CD4-positive, alpha-beta memory T cell (primary cell): Measurements from ENCODE around the gene TBL1XR1. TPM values are rescaled to one million over a fixed set of nuclear protein-coding genes. Genes with fewer than 3 reads are reported as not detected.
"Not testable (repeated sequence)": the region's sequence is repeated elsewhere in the genome, so short reads cannot be mapped to it uniquely, and the experiment has no call there.

Source experiments
- CTCF ChIA-PET: fragments of 350-600 bp; sonication (Branson Sonifier 250); formaldehyde crosslinking; loops from one replicate; lab custom pipeline; 2021; ENCODE audit warnings: inconsistent platforms; ENCODE audit not compliant: partially characterized antibody; lab: Charles Lee
- POLR2A ChIA-PET: fragments of 350-600 bp; sonication (Branson Sonifier 250); formaldehyde crosslinking; loops from one replicate; lab custom pipeline; 2021; ENCODE audit not compliant: partially characterized antibody; lab: Charles Lee
- DNase-seq, 5 donors: peaks; one replicate each; pipeline versions ENCODE4 v3.0.0 to v3.0.0-alpha.2; 2020 to 2022; ENCODE audit warnings: mixed read lengths in 1 of 5
- H3K27ac ChIP-seq: one replicate; pipeline ENCODE4 v1.7.0; 2013; ENCODE audit warnings: low read depth, low read length
- H3K27me3 ChIP-seq: 2 replicates; pipeline ENCODE4 v1.7.0; 2013; ENCODE audit warnings: mild to moderate bottlenecking, low read length, moderate library complexity; ENCODE audit not compliant: insufficient read depth
- H3K36me3 ChIP-seq: 2 replicates; pipeline ENCODE4 v1.7.0; 2013; ENCODE audit warnings: mild to moderate bottlenecking, low read length, moderate library complexity; ENCODE audit not compliant: insufficient read depth
- H3K4me1 ChIP-seq: 2 replicates; pipeline ENCODE4 v1.7.0; 2013; ENCODE audit warnings: mild to moderate bottlenecking, low read length, moderate library complexity; ENCODE audit not compliant: insufficient read depth
- H3K4me3 ChIP-seq, 2 donors: one replicate each; pipeline ENCODE4 v1.7.0; 2013; ENCODE audit warnings: low read length in 2 of 2, mild to moderate bottlenecking in 1 of 2
- H3K9me3 ChIP-seq, 2 donors: one replicate each; pipeline ENCODE4 v1.7.0; 2013; ENCODE audit warnings: low read length in 2 of 2, control low read depth in 1 of 2; ENCODE audit not compliant: control insufficient read depth in 1 of 2
- H3K27ac Mint-ChIP-seq, 7 donors: one replicate each; pipeline ENCODE4 v1.8.0; 2020 to 2021; ENCODE audit warnings: mixed read lengths in 7 of 7, mild to moderate bottlenecking in 6 of 7, inconsistent platforms in 3 of 7, moderate library complexity in 3 of 7
- H3K27me3 Mint-ChIP-seq, 2 donors: one replicate each; pipeline ENCODE4 v1.8.0; 2020 to 2021; ENCODE audit warnings: mixed read lengths in 2 of 2
- H3K36me3 Mint-ChIP-seq, 2 donors: one replicate each; pipeline ENCODE4 v1.8.0; 2020 to 2021; ENCODE audit warnings: mixed read lengths in 2 of 2, inconsistent platforms in 1 of 2, mild to moderate bottlenecking in 1 of 2
- H3K4me1 Mint-ChIP-seq, 4 donors: one replicate each; pipeline ENCODE4 v1.8.0; 2020 to 2021; ENCODE audit warnings: mixed read lengths in 4 of 4, mild to moderate bottlenecking in 1 of 4
- H3K4me3 Mint-ChIP-seq, 8 donors: one replicate each; pipeline ENCODE4 v1.8.0; 2020 to 2021; ENCODE audit warnings: mixed read lengths in 8 of 8, mild to moderate bottlenecking in 7 of 8, moderate library complexity in 6 of 8, inconsistent platforms in 3 of 8
- H3K9me3 Mint-ChIP-seq, 8 donors: one replicate each; pipeline ENCODE4 v1.8.0; 2020 to 2021; ENCODE audit warnings: mixed read lengths in 8 of 8, mild to moderate bottlenecking in 5 of 8, inconsistent platforms in 3 of 8, moderate library complexity in 1 of 8
- intact Hi-C: fragments of 100-400 bp; cut with micrococcal nuclease; formaldehyde crosslinking; loops from one replicate; pipeline ENCODE4 v1.15.1; 2023
- polyA plus RNA-seq, 2 donors: library from polyadenylated mRNA; unstranded; fragments of 300-500 nt; fragmentation: Illumina TruSeq; gene quantifications; one replicate each; pipeline ENCODE4 v1.2.3, GENCODE V29; 2021
- total RNA-seq, 2 experiments: library from RNA; stranded (reverse); gene quantifications; one replicate each; pipeline ENCODE4 v1.2.3, GENCODE V29; 2021

Gene TBL1XR1
- total and polyA plus RNA-seq, 4 experiments from 2014 or later: 20.1 to 172 (median 100) TPM

- peaks cover 0 to 4% (median under 1%) of the 10 kb centered on the region in 4 donors for H3K4me1 Mint-ChIP-seq
- no peak overlapping the region for H3K27ac Mint-ChIP-seq
- H3K4me3 Mint-ChIP-seq: no peak overlapping the region
- no peak overlapping the region for H3K27ac ChIP-seq
- no peaks in the 10 kb centered on the region for H3K9me3 ChIP-seq
- ChIA-PET CTCF (no interaction called here), POLR2A (interaction anchor here (0.9 to 1.5 kb wide), 2 partner anchors 10 to 12 kb away, joined by 3 to 5 read pairs; partner anchors contain the start of gene TBL1XR1)
- no peaks in the 10 kb centered on the region for H3K9me3 Mint-ChIP-seq
- H3K27me3 Mint-ChIP-seq: no peaks in the 10 kb centered on the region
- no peaks in the 10 kb centered on the region for H3K36me3 ChIP-seq
- intact Hi-C loops: no loop called here
- H3K4me3 ChIP-seq: no peak overlapping the region
- H3K4me1 ChIP-seq: no peaks in the 10 kb centered on the region
- no peak for DNase-seq
- H3K27me3 ChIP-seq: no peaks in the 10 kb centered on the region
- no peaks in the 10 kb centered on the region for H3K36me3 Mint-ChIP-seq
Observed at GRCh38 chr3:177208223-177208622, 10.9 kb upstream of the TBL1XR1 start.

GRCh38 chr3:177206936-177207335 is 9.7 kb upstream of the TBL1XR1 start:
- H3K36me3 Mint-ChIP-seq: no peaks in the 10 kb centered on the region
- POLR2A ChIA-PET: no interaction called here
- Histone ChIP-seq H3K4me3 (no peak overlapping the region), H3K4me1 (peaks cover 11% of the 10 kb centered on the region), H3K27ac (no peak overlapping the region), H3K9me3 (no peaks in the 10 kb centered on the region), H3K36me3 (no peaks in the 10 kb centered on the region), H3K27me3 (no peaks in the 10 kb centered on the region)
- H3K4me1 Mint-ChIP-seq: peaks cover 4 to 14% (median 7%) of the 10 kb centered on the region in 4 donors
- H3K27ac Mint-ChIP-seq: no peak overlapping the region
- H3K4me3 Mint-ChIP-seq: no peak overlapping the region
- no peak for DNase-seq
- CTCF ChIA-PET: no interaction called here
- H3K9me3 Mint-ChIP-seq: no peaks in the 10 kb centered on the region
- intact Hi-C loops: no loop called here
- no peaks in the 10 kb centered on the region for H3K27me3 Mint-ChIP-seq

GRCh38 chr3:177203689-177204395 is 6.6 kb upstream of the TBL1XR1 start:
- H3K27ac ChIP-seq: no peak overlapping the region
- H3K27me3 ChIP-seq: no peaks in the 10 kb centered on the region
- H3K9me3 Mint-ChIP-seq: no peaks in the 10 kb centered on the region
- intact Hi-C loops: no loop called here
- no peaks in the 10 kb centered on the region for H3K27me3 Mint-ChIP-seq
- H3K36me3 Mint-ChIP-seq: peaks cover 0 to under 1% of the 10 kb centered on the region in 2 donors
- ChIA-PET CTCF (interaction anchor here (1.5 to 11.0 kb wide), 2 partner anchors 48 to 156 kb away, joined by 4 to 126 read pairs; no protein-coding TSS in a partner anchor), POLR2A (interaction anchor here (12.4 kb wide), 1 partner anchor 156 kb away, joined by 529 read pairs; no protein-coding TSS in a partner anchor)
- DNase-seq: no peak
- peaks cover 37% of the 10 kb centered on the region for H3K4me1 ChIP-seq
- H3K27ac Mint-ChIP-seq: peak overlapping the region in 1 of 7 donors; percentile 15
- no peaks in the 10 kb centered on the region for H3K9me3 ChIP-seq
- no peak overlapping the region for H3K4me3 ChIP-seq
- no peak overlapping the region for H3K4me3 Mint-ChIP-seq
- no peaks in the 10 kb centered on the region for H3K36me3 ChIP-seq
- H3K4me1 Mint-ChIP-seq: peaks cover 22 to 44% (median 27%) of the 10 kb centered on the region in 4 donors

GRCh38 chr3:177203016-177203415 is 5.7 kb upstream of the TBL1XR1 start:
- H3K4me1 Mint-ChIP-seq: peaks cover 27 to 47% (median 33%) of the 10 kb centered on the region in 4 donors
- H3K4me3 ChIP-seq, H3K4me3 Mint-ChIP-seq, H3K9me3 Mint-ChIP-seq, H3K27ac ChIP-seq, intact Hi-C loops, DNase-seq, H3K27me3 ChIP-seq, H3K9me3 ChIP-seq, H3K36me3 ChIP-seq, H3K27me3 Mint-ChIP-seq, H3K36me3 Mint-ChIP-seq: not testable (repeated sequence)
- ChIA-PET POLR2A (interaction anchor here (12.4 kb wide), 1 partner anchor 157 kb away, joined by 529 read pairs; no protein-coding TSS in a partner anchor), CTCF (interaction anchor here (1.5 to 11.0 kb wide), 2 partner anchors 49 to 157 kb away, joined by 4 to 126 read pairs; no protein-coding TSS in a partner anchor)
- H3K27ac Mint-ChIP-seq: peak overlapping the region in 5 of 7 donors; percentile 68 to 93 (median 72)
- H3K4me1 ChIP-seq: peaks cover 45% of the 10 kb centered on the region

GRCh38 chr3:177201700-177202397 is 4.6 kb upstream of the TBL1XR1 start:
- H3K27ac Mint-ChIP-seq: peak overlapping the region; percentile 75 to 97 (median 93)
- no peaks in the 10 kb centered on the region for H3K9me3 Mint-ChIP-seq
- Histone ChIP-seq H3K4me3 (peak overlapping the region; percentile 4 to 21), H3K9me3 (no peaks in the 10 kb centered on the region), H3K27me3 (no peaks in the 10 kb centered on the region), H3K27ac (peak overlapping the region; percentile 40), H3K36me3 (no peaks in the 10 kb centered on the region), H3K4me1 (peaks cover 46% of the 10 kb centered on the region)
- CTCF ChIA-PET: interaction anchor here (0.7 to 11.0 kb wide), 6 partner anchors 41 to 577 kb away, joined by 3 to 126 read pairs (median 3); no protein-coding TSS in a partner anchor
- H3K4me3 Mint-ChIP-seq: peak overlapping the region; percentile 75 to 87 (median 82)
- intact Hi-C loops: loop anchor here (2.0 kb wide), 1 partner anchor 83 kb away; no protein-coding TSS in a partner anchor
- peaks cover 27 to 47% (median 34%) of the 10 kb centered on the region in 4 donors for H3K4me1 Mint-ChIP-seq
- no peaks in the 10 kb centered on the region for H3K27me3 Mint-ChIP-seq
- peaks cover 0 to 8% of the 10 kb centered on the region in 2 donors for H3K36me3 Mint-ChIP-seq
- peak; percentile 71 to 83 (median 79) for DNase-seq
- POLR2A ChIA-PET: interaction anchor here (0.9 to 12.4 kb wide), 10 partner anchors 9 to 396 kb away, joined by 3 to 529 read pairs (median 4); no protein-coding TSS in a partner anchor

- intact Hi-C loops: loop anchor here (2.0 to 10.0 kb wide), 4 partner anchors 22 to 1186 kb away; no protein-coding TSS in a partner anchor
- Histone ChIP-seq H3K27ac (peak overlapping the region; percentile 52), H3K4me1 (peaks cover 53% of the 10 kb centered on the region), H3K9me3 (no peaks in the 10 kb centered on the region), H3K36me3 (no peaks in the 10 kb centered on the region), H3K27me3 (no peaks in the 10 kb centered on the region), H3K4me3 (peak overlapping the region; percentile 3 to 55)
- Mint-ChIP-seq H3K9me3 (no peaks in the 10 kb centered on the region), H3K4me1 (peaks cover 29 to 64% (median 49%) of the 10 kb centered on the region in 4 donors), H3K36me3 (peaks cover 0 to 22% of the 10 kb centered on the region in 2 donors), H3K27ac (peak overlapping the region; percentile 75 to 98 (median 97)), H3K4me3 (peak overlapping the region; percentile 77 to 89 (median 85)), H3K27me3 (no peaks in the 10 kb centered on the region)
- DNase-seq: peak in 3 of 5 donors; percentile 44 to 57 (median 52)
- POLR2A ChIA-PET: interaction anchor here (0.6 to 12.4 kb wide), 23 partner anchors 18 to 580 kb away, joined by 3 to 529 read pairs (median 4); no protein-coding TSS in a partner anchor
- CTCF ChIA-PET: interaction anchor here (1.6 to 11.0 kb wide), 5 partner anchors 148 to 465 kb away, joined by 4 to 126 read pairs (median 6); no protein-coding TSS in a partner anchor
Observed at GRCh38 chr3:177199206-177199760, 2.0 kb upstream of the TBL1XR1 start.
